Measurements from ENCODE around the gene MAN1C1. TPM values are rescaled to one million over a fixed set of nuclear protein-coding genes. Genes with fewer than 3 reads are reported as not detected.

MAN1C1 gene
- polyA plus RNA-seq, 1 donor from 2014 or later: 1.3 TPM

Other genes starting within 250 kb of the MAN1C1 start
- 1.1 and 1.7 TPM in 2 replicates for gene RHCE, start 196.0 kb upstream of the MAN1C1 start, polyA plus RNA-seq
- gene MACO1, start 185.9 kb upstream of the MAN1C1 start, polyA plus RNA-seq: 56.6 and 58.1 TPM in 2 replicates
- 0.22 and 0.54 TPM in 2 replicates for gene LDLRAP1, start 73.2 kb upstream of the MAN1C1 start, polyA plus RNA-seq
- 6.5 and 14.3 TPM in 2 replicates for gene SELENON, start 183.4 kb downstream of the MAN1C1 start, polyA plus RNA-seq
- 107 and 115 TPM in 2 replicates for gene MTFR1L, start 203.2 kb downstream of the MAN1C1 start, polyA plus RNA-seq
- gene AUNIP, start 242.7 kb downstream of the MAN1C1 start, polyA plus RNA-seq: 0.48 TPM in 1 of 2 replicates, not detected in the other